ENCODE measurements around the gene TBCB.
A peak's percentile ranks its signal among the peaks of the same experiment; 100 is the strongest.
"Not testable (repeated sequence)": the region's sequence is repeated elsewhere in the genome, so short reads cannot be mapped to it uniquely, and the experiment has no call there.

TBCB gene

DNA sequence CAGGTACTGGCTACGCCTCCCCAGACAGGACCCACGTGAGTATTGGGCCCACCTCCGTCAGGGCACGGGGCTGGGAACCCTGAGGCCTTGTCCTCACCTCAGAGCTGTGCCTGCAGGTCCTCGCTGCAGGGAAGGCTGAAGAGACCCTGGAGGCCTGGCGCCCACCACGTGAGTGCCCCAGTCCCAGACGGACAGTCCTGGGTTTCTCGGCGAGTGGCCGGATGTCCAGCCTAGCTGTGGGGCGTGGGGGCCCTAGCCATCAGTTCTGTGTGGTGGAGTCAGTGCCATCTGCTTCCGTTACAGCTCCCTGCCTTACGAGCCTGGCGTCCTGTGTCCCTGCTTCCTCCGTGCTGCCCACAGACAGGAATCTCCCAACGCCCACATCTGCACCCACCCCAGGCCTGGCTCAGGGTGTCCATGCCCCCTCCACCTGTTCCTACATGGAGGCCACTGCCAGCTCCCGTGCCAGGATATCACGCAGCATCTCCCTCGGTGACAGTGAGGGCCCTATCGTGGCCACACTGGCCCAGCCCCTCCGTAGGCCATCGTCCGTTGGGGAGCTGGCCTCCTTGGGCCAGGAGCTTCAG lies 12.1 kb upstream of the TBCB start:
- no peak for DNase-seq

- no peak for DNase-seq
Observed at GRCh38 chr19:36103842-36104552, 11.3 kb upstream of the TBCB start.

- DNase-seq: no peak
Observed at GRCh38 chr19:36106441-36106840, 8.8 kb upstream of the TBCB start.

GRCh38 chr19:36106991-36107390 lies 8.3 kb upstream of the TBCB start:
- DNase-seq: no peak

- no peak for DNase-seq
Observed at GRCh38 chr19:36108684-36109083, 6.6 kb upstream of the TBCB start.

DNA sequence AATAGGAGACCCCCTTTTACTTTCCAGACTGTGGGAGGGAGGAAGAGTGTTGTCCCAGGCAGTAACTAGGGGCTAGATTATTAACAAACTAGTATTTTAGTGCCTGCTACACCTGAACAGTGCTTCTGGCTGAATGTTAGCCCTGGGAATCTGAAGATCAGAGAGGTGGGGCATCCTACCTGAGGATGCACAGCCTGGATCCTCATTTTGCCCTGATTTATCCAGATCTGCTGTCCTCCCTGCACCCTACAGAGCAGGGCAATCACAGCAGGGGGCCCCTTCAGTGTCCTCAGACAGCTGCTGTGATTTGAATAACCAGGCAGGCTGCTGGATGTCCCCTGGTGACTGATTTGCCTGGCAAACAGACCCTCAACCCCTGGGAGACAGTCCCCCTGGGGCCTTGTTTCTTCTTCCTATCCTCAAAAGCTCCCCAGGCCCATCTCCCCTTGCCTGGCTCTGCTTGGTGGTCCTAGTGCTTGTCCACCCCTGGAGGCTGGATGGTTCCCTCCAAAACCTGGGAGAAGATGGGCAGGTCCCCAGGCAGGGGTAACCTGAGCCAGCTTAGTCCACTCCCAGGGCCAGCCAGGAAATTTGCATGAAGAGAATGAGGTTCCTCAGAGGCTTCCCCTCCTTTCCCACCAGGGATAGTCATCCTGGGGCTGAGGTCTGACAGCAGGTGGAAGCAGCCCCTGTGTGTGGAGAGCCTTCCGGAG lies 4.6 kb upstream of the TBCB start, which contains the start of gene OVOL3:
Gene OVOL3, plus strand, starts transcription at position 657 of the 713 bp plus-strand sequence. CDS start 60 bp downstream, outside the sequence.
- no peak for DNase-seq

DNA sequence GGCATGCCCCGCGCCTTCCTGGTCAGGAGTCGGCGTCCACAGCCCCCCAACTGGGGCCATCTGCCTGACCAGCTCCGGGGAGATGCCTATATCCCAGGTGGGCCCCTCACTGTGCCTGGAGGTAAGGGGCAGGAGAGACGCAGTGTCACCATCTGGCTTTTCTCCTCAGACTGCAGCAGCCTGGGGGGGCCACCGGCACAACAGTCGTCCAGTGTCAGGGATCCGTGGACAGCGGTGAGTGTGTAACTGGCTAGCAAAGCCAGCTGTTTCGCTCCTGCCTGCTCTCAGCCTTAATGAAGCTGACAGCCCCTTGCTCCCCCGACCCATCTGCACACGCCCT lies 4.1 kb upstream of the TBCB start:
- no peak for DNase-seq

GRCh38 chr19:36112678-36113077 lies 2.6 kb upstream of the TBCB start:
- no peak for DNase-seq

- DNase-seq: no peak
Observed at GRCh38 chr19:36113425-36113824, 1.8 kb upstream of the TBCB start.

GRCh38 chr19:36113894-36114720 lies 1.2 kb upstream of the TBCB start:
- DNase-seq: peak; percentile 17 to 54 (median 32)

DNA sequence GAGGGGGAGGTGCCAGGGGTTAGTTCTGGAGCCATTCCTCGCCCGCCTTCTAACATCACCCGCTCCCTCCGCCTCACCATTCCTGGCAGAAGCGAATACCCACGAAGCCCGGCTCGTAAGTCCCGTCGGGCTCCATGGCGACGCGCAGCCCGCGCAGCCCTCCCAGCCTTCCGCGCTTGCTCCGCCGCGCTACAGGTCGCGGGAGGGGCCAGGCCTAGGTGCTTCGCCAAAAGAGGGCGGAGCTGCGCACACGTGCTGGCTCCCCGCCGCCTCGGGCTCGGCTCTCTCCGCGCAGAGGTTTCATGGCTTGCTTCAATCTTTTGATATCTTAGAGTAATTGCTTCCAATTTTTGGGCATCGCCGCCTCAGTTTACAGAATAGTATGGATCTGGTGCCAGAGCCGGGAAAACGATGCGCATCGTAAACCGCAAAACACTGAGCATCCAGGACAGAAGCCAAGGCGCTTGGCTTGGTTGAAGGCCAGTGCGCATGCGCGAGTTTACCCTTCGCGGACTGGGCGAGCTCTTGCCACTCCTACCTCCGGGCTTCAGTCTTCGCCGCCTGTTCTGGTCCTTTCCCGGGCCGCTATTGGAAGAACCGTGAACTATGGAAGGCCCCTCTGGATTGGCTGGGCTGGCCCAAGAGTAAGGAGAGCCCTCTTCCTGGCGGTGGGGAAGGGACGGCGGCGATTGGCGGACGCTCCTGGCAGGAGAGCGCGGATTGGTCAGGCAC lies 381 bp upstream of the TBCB start, which contains the start of gene POLR2I:
Gene POLR2I, minus strand, starts transcription at position 155 of the 732 bp plus-strand sequence. Its CDS starts 19 bp downstream, at position 136.
- peak; percentile 98 to 99 (median 99) for DNase-seq

GRCh38 chr19:36116344-36116637 lies 1.0 kb downstream of the TBCB start:
- no peak for DNase-seq

- DNase-seq: peak in 2 of 3 experiments; percentile 79 to 93
Observed at GRCh38 chr19:36120092-36120983, 5.1 kb downstream of the TBCB start.

DNA sequence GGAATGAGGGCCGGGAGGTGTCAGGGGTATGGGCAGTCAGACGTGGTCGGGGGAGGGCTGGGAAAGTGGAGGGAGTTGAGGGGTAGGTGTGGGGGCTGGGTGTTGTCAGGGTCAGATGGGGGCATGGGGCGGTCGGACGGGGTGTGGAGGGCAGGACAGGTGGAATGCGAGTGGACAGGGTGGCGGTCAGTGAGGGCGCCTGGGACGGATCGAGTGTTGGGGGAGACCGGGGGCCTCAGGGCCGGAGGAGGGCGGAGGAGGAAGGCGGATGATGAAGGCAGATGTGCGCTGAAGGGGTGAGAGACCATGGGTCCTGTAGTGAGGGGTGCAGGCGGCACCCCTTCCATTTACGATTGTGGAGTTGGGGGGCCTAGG lies 5.7 kb downstream of the TBCB start:
- no peak for DNase-seq

GRCh38 chr19:36121486-36122124 lies 6.3 kb downstream of the TBCB start:
- no peak for DNase-seq

GRCh38 chr19:36125557-36125956 lies 10.3 kb downstream of the TBCB start:
- DNase-seq: no peak

DNA sequence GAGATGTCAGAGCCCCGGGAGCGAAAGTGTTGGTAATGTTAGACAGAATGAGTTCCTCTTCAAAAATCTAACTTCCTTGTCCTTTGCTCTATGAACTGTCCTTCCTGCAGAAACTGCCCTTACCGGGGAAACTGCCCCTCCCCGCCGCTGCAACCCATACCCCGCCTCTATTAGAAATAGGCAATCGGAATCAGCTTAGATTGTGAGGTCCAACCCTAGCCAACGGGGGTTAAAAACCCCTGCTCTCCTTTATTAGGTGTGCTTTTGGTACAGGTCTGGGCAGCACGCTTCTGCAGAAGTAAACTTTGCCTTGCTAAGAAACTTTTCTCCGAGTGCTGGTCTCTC lies 13.1 kb downstream of the TBCB start:
- DNase-seq: peak in 1 of 3 experiments; percentile 52

DNA sequence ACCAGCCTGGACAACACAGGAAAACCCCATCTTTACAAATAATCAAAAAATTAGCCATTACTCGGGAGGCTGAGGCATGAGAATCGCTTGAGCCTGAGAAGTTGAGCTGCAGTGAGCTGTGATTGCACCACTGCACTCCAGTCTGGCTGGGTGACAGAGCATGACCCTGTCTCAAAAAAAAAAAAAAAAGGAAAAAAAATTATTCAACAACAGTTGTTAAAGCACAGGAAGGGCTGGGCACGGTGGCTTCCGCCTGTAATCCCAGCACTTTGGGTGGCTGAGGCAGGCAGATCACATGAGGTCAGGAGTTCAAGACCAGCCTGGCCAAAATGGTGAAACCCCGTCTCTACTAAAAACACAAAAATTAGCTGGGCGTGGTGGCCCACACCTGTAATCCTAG lies 16.0 kb downstream of the TBCB start:
- not testable (repeated sequence) for DNase-seq

- not testable (repeated sequence) for DNase-seq
Observed at GRCh38 chr19:36134867-36135266, 19.6 kb downstream of the TBCB start.

DNA sequence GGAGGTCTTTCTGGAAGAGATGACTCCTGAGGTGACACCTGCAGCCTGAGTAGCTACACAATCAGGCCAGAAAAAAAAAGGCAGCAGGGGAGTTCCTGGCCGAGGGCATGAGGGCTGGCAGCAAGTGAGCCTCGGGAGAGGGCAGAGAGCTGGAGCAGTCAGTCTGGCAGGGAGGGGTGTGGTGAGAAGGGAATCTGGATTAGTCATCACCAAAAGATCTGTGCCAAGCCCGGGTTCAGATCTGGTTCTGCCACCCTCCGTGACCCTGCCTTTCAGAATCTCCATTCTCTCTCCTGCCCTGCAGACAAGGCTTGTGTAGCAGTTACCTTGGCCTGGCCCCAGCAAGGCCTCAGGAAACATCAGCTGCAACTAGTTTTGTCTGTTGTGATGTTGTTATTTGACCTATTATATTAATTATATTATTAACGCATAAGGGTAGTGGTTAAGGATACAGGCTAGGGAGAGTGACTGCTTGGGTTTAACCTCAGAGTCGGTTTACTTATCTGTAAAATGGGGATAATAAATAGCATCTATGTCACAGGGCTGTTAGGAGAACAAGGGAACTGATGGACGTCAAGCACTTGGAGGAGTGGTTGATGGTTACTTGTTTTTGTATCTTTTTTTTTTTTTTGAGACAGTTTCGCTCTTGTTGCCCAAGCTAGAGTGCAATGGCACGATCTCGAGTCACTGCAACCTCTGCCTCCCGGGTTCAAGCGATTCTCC lies 21.9 kb downstream of the TBCB start:
- peak in 1 of 3 experiments; percentile 25 for DNase-seq
